Memory B cell (primary cell): ENCODE results near the gene MSANTD1.

ENCODE experiments used
- ATAC-seq: fragments of 150-1000 bp; cut with Tn5 transposase; 2 replicates; pipeline ENCODE4 v1.10.0; 2021; ENCODE audit warnings: low read depth, mild to moderate bottlenecking, moderate library complexity
- DNase-seq, 2 donors: peaks; one replicate each; pipeline ENCODE4 v3.0.0; 2022; ENCODE audit warnings: low spot score in 2 of 2
- H3K27ac Mint-ChIP-seq: one replicate; pipeline ENCODE4 v1.8.0; 2022; ENCODE audit warnings: mild to moderate bottlenecking, moderate library complexity, mixed read lengths
- H3K27me3 Mint-ChIP-seq: one replicate; pipeline ENCODE4 v1.8.0; 2022; ENCODE audit warnings: mixed read lengths
- H3K36me3 Mint-ChIP-seq: one replicate; pipeline ENCODE4 v1.8.0; 2022; ENCODE audit warnings: mild to moderate bottlenecking, mixed read lengths
- H3K4me1 Mint-ChIP-seq: one replicate; pipeline ENCODE4 v1.8.0; 2022; ENCODE audit warnings: mixed read lengths
- H3K4me3 Mint-ChIP-seq: one replicate; pipeline ENCODE4 v1.8.0; 2022; ENCODE audit warnings: mild to moderate bottlenecking, moderate library complexity, mixed read lengths
- H3K9me3 Mint-ChIP-seq: one replicate; pipeline ENCODE4 v1.8.0; 2022; ENCODE audit warnings: mixed read lengths

Gene MSANTD1

GRCh38 chr4:3210467-3210866, 38.5 kb upstream of the MSANTD1 start:
- H3K9me3 Mint-ChIP-seq: no peaks in the 10 kb centered on the region

GRCh38 chr4:3211866-3212265, 37.1 kb upstream of the MSANTD1 start:
- Mint-ChIP-seq H3K4me3 (no peak overlapping the region), H3K36me3 (peaks cover 41% of the 10 kb centered on the region), H3K9me3 (no peaks in the 10 kb centered on the region), H3K4me1 (no peaks in the 10 kb centered on the region), H3K27me3 (no peaks in the 10 kb centered on the region), H3K27ac (no peak overlapping the region)
- ATAC-seq (no peak), DNase-seq (no peak)

More at GRCh38 chr4:3210467-3210866, 38.5 kb upstream of the MSANTD1 start:
- Mint-ChIP-seq H3K36me3 (peaks cover 45% of the 10 kb centered on the region), H3K4me3 (no peak overlapping the region), H3K27ac (no peak overlapping the region), H3K4me1 (no peaks in the 10 kb centered on the region), H3K27me3 (no peaks in the 10 kb centered on the region)
- DNase-seq: no peak
- no peak for ATAC-seq

GRCh38 chr4:3212391-3213105, 36.4 kb upstream of the MSANTD1 start:
- H3K4me3 Mint-ChIP-seq: no peak overlapping the region
- H3K9me3 Mint-ChIP-seq: no peaks in the 10 kb centered on the region
- no peaks in the 10 kb centered on the region for H3K4me1 Mint-ChIP-seq
- no peaks in the 10 kb centered on the region for H3K27me3 Mint-ChIP-seq
- no peak for ATAC-seq
- H3K36me3 Mint-ChIP-seq: peaks cover 44% of the 10 kb centered on the region
- DNase-seq: no peak
- no peak overlapping the region for H3K27ac Mint-ChIP-seq

- no peak overlapping the region for H3K4me3 Mint-ChIP-seq
- H3K27ac Mint-ChIP-seq: no peak overlapping the region
- H3K9me3 Mint-ChIP-seq: no peaks in the 10 kb centered on the region
- H3K4me1 Mint-ChIP-seq: no peaks in the 10 kb centered on the region
- DNase-seq (no peak), ATAC-seq (no peak)
- no peaks in the 10 kb centered on the region for H3K27me3 Mint-ChIP-seq
- H3K36me3 Mint-ChIP-seq: peaks cover 45% of the 10 kb centered on the region
These were observed 35.9 kb upstream of the MSANTD1 start for GRCh38 chr4:3213106-3213425.

GRCh38 chr4:3213661-3214250, 35.2 kb upstream of the MSANTD1 start:
- H3K4me1 Mint-ChIP-seq: peaks cover 2% of the 10 kb centered on the region
- H3K4me3 Mint-ChIP-seq: no peak overlapping the region
- peaks cover 46% of the 10 kb centered on the region for H3K36me3 Mint-ChIP-seq
- no peaks in the 10 kb centered on the region for H3K9me3 Mint-ChIP-seq
- no peaks in the 10 kb centered on the region for H3K27me3 Mint-ChIP-seq
- H3K27ac Mint-ChIP-seq: no peak overlapping the region
- ATAC-seq: no peak
- no peak for DNase-seq

GRCh38 chr4:3215256-3215655, 33.7 kb upstream of the MSANTD1 start:
- DNase-seq (no peak), ATAC-seq (no peak)
- no peak overlapping the region for H3K4me3 Mint-ChIP-seq
- no peak overlapping the region for H3K27ac Mint-ChIP-seq
- peaks cover 37% of the 10 kb centered on the region for H3K36me3 Mint-ChIP-seq
- peaks cover 2% of the 10 kb centered on the region for H3K4me1 Mint-ChIP-seq
- H3K27me3 Mint-ChIP-seq: no peaks in the 10 kb centered on the region
- no peaks in the 10 kb centered on the region for H3K9me3 Mint-ChIP-seq

GRCh38 chr4:3215733-3216132, 33.2 kb upstream of the MSANTD1 start:
- ATAC-seq: no peak
- peaks cover 2% of the 10 kb centered on the region for H3K4me1 Mint-ChIP-seq
- H3K4me3 Mint-ChIP-seq: no peak overlapping the region
- H3K27me3 Mint-ChIP-seq: no peaks in the 10 kb centered on the region
- H3K36me3 Mint-ChIP-seq: peaks cover 33% of the 10 kb centered on the region
- H3K9me3 Mint-ChIP-seq: no peaks in the 10 kb centered on the region
- H3K27ac Mint-ChIP-seq: no peak overlapping the region
- DNase-seq: no peak

- no peaks in the 10 kb centered on the region for H3K9me3 Mint-ChIP-seq
- no peak for ATAC-seq
- no peaks in the 10 kb centered on the region for H3K27me3 Mint-ChIP-seq
- no peak overlapping the region for H3K4me3 Mint-ChIP-seq
- peaks cover 2% of the 10 kb centered on the region for H3K4me1 Mint-ChIP-seq
- DNase-seq: no peak
- peaks cover 39% of the 10 kb centered on the region for H3K36me3 Mint-ChIP-seq
- H3K27ac Mint-ChIP-seq: no peak overlapping the region
These were observed 31.7 kb upstream of the MSANTD1 start for GRCh38 chr4:3217266-3217665.

GRCh38 chr4:3217771-3218170, 31.2 kb upstream of the MSANTD1 start:
- Mint-ChIP-seq H3K9me3 (no peaks in the 10 kb centered on the region), H3K36me3 (peaks cover 35% of the 10 kb centered on the region), H3K4me3 (no peak overlapping the region), H3K27me3 (no peaks in the 10 kb centered on the region), H3K27ac (no peak overlapping the region), H3K4me1 (peaks cover 2% of the 10 kb centered on the region)
- DNase-seq (no peak), ATAC-seq (no peak)

- Mint-ChIP-seq H3K9me3 (no peaks in the 10 kb centered on the region), H3K4me1 (peaks cover 2% of the 10 kb centered on the region), H3K36me3 (peaks cover 35% of the 10 kb centered on the region), H3K4me3 (no peak overlapping the region), H3K27me3 (no peaks in the 10 kb centered on the region), H3K27ac (peak overlapping the region; percentile 40)
- DNase-seq (no peak), ATAC-seq (no peak)
These were observed 29.9 kb upstream of the MSANTD1 start for GRCh38 chr4:3218824-3219760.

GRCh38 chr4:3219761-3220475, 29.0 kb upstream of the MSANTD1 start:
- Mint-ChIP-seq H3K36me3 (peaks cover 39% of the 10 kb centered on the region), H3K4me1 (peaks cover 2% of the 10 kb centered on the region), H3K27me3 (no peaks in the 10 kb centered on the region), H3K27ac (peak overlapping the region; percentile 40), H3K9me3 (no peaks in the 10 kb centered on the region), H3K4me3 (no peak overlapping the region)
- ATAC-seq: no peak
- DNase-seq: no peak

GRCh38 chr4:3220476-3221183, 28.3 kb upstream of the MSANTD1 start:
- peaks cover 38% of the 10 kb centered on the region for H3K36me3 Mint-ChIP-seq
- H3K27ac Mint-ChIP-seq: peak overlapping the region; percentile 32
- H3K4me3 Mint-ChIP-seq: no peak overlapping the region
- DNase-seq: no peak
- H3K4me1 Mint-ChIP-seq: peaks cover 2% of the 10 kb centered on the region
- no peak for ATAC-seq
- H3K27me3 Mint-ChIP-seq: no peaks in the 10 kb centered on the region
- H3K9me3 Mint-ChIP-seq: no peaks in the 10 kb centered on the region

GRCh38 chr4:3221184-3221494, 27.8 kb upstream of the MSANTD1 start:
- no peaks in the 10 kb centered on the region for H3K27me3 Mint-ChIP-seq
- H3K4me1 Mint-ChIP-seq: peaks cover 6% of the 10 kb centered on the region
- peak overlapping the region; percentile 32 for H3K27ac Mint-ChIP-seq
- peaks cover 40% of the 10 kb centered on the region for H3K36me3 Mint-ChIP-seq
- DNase-seq: no peak
- no peak overlapping the region for H3K4me3 Mint-ChIP-seq
- no peaks in the 10 kb centered on the region for H3K9me3 Mint-ChIP-seq
- ATAC-seq: no peak
